ENCODE data around the gene P2RY13.
A peak's percentile ranks its signal among the peaks of the same experiment; 100 is the strongest.

The P2RY13 gene

DNA sequence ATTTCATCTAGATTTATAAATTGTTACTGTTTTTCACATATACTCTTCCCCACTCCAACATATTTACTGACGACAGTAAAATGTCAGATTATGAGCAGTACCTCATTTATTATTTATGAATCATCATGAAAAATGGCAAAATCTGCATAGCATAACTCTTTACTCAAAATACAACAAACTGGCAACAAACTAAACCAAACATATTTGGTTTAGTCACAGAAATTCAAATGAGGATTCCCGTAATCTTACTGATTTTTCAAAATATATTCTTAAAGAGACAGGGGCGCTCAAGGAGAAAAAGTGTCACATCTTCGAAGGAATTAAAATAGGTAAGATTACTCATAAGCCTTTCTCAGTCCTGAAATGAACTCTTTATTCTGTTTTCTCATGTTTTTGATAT is 9.7 kb downstream of the P2RY13 start:
- no peak for DNase-seq

DNA sequence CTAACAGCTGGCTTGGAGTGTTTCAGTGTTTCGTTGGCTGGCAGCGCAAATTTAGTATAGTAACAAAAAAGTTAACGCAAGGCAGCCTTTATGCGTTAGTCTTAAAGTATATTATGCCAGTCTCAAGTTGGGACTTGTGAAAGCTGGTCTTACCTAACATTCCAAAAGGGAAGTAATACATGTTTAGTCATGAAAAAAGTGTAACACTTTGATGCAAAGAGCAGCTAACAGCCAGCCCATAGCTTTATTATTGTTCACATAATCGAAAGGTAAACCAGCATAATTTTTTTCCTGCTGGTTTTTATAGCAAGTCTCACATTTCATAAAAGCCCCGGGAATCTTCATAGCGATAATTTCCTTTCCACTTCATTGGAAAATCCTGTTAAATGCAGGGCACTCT is 10.4 kb downstream of the P2RY13 start:
- DNase-seq, result no peak

DNA sequence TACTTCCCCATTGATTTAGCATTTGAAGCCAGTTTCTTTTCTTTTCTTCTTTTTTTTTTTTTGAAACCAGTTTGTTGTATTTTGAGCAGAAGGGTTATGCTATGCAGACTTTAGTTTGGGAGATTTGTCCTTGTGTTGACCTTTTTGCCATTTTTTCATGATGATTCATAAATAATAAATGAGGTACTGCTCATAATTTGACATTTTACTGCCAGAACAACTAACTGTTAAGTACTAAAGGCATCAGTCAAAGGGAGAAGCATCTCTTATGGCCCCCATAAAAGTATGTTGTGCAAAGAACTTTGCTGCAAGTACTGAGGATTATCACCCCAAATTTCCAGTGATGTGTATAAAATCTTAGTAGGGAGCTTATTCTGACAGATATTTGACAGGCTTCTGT is 11.0 kb downstream of the P2RY13 start:
- DNase-seq, result peak; percentile 21

DNA sequence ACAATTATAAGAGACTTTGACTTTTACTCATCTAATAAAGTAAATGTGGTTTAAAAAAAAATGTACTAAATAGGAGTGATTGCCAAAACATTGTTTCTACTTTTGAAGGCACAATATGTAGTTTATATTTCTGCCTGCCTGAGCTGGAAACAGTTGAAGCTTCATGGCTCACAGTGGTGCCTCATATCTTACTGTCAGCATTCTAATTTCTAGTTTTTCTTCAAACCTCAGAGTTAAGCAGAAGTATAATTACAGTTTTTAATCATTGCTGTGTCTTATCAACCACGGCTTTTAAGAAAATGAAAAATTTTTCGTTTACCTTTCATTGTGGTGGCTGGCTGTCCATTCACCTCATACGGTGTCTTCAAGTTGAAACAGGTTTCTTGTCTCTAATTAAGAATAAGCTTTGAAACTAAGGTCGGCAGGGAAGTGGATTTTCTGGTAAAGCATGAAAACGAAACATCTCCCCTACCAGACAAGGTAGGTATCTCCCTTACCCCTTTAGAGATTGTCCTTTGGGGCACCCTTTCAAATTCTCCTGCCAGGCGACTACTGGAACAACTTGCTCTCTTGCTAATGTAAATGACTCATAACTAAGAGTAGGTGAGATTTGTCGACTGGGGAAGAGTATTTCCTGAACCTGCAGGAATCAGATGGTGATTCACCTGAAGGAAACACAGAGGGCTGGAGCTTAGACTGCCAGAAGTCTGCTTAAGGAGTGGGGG is 12.9 kb downstream of the P2RY13 start, which contains the start of gene GPR87:
TSS of gene GPR87 (minus strand) at position 554 of the 725 bp plus-strand sequence. CDS start 16,720 bp downstream, outside the sequence.
- DNase-seq, result peak; percentile 82

DNA sequence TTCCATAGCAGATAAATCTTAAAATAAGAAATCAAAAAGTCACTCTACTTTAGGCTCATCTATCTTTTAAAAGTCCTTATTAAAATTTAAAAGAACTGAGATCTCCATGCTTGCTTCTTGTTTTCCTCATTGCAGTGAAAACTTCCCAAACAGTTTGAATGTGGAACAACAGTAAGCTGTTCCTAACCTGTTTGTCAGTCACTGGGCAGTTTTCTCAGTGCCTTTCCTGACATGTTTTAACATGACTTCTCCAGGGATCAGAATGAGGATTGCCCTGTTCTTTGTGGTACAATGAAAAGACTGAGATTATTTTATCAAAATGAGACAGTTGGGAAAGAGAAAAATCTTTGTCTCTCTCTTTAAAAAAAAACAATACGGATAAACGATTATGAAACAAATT is 13.5 kb downstream of the P2RY13 start:
- DNase-seq, result no peak

DNA sequence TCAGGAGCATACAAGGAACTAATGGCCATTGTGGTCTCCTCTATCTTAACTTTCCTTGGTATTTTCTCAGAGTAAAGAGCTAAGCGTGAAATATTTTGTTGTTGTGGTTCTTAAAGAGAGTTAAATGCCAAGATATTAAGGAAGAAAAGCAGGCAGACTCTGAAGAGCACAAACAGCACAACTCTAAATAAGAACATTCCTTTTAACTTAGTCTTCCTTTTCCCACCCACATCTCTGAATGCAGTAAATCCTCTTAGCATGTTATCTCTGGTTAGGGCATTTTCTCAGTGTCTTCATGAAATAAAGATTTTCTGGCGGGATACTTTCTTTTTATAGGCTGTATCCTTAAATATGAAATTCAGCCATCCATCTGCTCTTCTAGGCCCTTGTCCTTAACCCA is 14.2 kb downstream of the P2RY13 start:
- peak; percentile 60 for DNase-seq

DNA sequence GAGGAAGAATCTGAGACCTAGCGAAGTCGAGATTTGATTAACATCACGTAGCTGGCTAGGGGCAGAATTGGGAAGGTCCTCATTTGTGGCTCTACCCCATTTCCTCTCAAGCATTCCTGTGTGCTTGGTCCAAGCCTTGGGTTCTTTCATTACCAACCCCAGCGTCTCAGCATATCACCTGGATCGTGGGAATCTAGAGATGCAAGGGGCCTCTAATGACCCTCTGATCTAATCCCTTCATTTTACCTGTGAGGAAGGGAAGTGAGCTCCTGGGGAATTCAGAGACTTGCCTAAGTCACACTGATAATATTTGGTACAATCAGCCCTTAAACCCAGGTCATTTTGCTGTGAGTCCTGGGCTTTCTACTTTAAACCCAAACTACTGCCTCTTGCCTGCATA is 14.8 kb downstream of the P2RY13 start:
- DNase-seq, result no peak

DNA sequence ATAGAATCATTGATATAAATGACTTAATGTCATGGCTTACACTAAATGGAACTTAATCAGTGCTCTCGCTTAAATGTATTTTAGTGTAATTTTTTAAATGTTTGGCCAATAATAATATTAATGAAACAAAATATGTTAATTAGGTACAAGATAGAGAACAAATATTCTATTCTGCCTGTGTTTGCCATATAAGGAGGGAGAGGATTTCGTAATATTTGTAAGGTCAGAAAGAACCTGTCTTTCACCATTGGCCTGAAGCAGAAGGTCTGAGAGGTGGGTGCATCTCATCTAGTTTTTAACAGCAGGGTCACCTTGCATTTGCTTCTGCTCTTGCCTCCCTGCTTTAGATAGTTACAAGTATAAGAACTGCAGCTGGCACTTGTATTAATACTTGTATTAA is 15.2 kb downstream of the P2RY13 start:
- DNase-seq, result no peak

DNA sequence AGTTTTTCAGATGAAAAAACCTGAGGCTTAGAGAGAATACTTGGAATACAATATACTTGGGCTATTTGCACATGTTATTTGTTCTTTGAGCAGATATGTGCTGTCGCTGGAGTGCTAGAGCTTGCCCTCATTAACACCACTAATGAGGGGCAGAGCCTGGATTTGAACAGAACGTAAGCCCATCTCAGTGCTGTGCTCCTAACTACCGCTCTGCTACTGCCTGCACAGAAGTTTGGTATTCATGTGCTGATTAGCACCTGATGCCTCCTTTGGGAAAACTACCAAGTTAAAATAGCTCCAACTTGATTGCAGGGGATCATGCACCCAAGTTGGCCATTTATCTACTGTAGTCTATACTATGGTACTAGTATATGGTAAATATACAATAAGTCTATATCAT is 16.4 kb downstream of the P2RY13 start:
- DNase-seq, result no peak

DNA sequence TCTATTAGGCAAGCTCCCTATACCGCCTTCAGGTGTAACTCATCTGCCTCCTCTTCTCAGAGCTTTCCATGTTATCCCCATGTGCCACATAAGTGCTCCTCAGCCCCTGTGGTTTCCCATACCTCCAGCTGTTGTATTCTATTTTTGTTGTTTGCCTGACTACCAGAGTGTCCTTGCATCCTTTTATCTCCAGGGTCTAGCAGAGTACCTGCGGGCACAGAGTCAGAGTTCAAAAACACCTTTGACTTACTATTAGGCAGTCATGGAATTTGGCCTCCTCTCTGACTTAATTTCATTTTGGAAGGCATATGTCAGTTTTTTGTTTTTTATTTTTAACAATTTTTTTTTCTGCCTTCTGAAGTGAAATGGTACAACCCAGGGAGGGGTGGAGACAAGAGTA is 19.8 kb downstream of the P2RY13 start:
- no peak for DNase-seq

DNA sequence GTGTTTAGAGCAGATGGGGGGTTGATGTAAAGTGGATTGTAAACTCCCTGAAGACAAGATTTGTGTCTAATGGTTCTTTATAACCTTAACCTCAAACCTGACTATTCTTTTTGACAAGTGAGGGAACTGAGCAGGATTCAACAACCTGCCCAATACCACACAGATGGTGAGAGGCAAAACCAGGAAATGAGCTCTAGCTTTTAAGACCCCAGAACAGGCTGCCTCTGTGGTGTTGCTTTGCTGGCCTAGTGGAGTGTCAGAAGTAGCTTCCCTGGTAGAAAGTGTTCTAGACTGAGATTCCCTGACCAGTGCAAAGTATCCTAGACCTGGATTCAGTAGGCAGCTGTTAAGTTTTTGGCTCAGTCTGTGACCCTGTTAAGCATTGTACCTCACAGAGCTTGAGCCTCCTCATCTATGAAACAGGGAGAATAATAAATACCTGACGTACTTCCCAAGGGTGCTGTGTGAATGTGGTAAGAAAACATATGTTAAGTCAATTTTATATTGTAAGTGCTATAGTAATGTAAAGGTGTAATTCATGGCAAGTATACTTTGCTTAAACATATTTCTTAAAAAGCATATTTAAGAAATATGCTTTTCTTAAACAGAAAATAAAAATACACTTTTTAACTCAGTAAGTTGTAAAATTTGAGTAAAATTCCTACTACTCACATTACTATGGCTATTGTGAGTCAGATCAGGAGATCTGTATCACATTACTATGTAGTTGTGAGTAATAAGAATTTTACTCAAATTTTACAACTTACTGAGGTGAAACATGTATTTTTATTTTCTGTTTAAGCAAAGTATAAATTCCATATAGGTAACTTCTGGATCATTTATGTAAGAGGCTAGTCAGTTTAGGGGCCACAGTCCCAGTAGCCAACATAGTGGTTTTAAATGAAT is 21.5 kb downstream of the P2RY13 start:
- DNase-seq, result no peak

DNA sequence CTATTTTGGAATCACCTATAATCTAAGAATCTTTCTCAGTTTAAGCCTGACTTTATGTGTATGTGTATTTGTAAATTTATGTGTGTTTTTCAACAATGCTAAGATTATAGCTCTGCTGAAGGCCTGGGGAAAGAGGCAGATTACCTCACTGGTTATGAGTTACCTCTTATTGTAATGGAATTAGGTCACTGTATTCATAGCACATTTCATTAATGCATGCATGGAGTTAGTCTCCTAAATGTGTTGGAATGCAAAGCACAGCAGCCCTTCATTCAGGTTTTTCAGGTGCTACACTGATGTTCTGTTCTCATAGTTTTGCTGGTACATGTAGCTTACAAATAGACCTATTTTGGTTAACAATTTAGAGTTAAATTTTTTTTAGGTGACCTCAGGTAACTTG is 22.2 kb downstream of the P2RY13 start:
- DNase-seq, result no peak

DNA sequence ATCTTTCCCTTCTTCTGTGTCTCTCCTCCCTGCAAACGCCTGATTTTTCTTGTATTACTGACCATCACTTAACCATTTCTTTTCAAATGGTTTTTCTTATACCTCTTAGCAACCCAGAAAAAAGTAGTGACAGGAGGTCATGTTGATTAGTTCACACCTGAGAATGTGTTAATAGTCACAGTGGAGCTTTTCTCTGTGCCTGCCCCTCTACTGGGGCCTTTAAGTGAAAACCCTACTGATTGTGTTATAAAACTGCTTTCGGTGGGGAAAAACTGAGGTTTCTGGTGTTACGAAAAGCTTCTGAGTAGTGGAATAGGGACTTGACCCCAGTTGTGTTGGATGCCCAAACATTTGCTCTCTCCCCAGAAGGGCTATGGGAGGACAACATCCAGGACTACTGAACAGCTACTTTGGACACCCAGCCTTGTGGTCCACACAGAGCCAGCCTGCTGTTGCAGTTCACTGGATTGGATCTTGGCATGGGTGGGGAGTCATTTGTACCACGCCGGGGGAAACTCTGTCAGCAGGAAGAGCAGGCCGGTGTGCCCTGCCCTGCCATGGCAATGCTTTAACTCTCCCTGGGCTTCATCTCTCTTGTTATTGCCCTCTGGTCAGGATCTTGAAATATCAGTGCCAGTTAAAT is 23.1 kb downstream of the P2RY13 start:
- no peak for DNase-seq

DNA sequence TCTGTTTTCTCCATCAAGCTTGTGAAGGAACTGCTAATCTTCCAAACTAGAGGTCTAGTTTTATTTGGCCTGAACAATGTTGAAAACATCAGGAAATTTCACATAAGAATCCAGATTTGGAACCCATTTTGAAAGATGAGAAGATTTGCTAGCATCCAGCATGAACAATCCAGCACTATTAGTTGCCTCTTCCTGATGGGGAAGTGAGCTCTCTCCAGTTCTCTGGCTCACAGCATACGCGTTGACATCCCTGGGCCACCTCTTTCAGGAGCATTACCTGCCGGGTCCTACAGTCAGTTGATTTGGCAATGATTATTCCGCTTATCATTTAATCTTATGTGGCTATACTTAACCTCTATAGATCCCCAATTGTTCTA is 23.6 kb downstream of the P2RY13 start:
- no peak for DNase-seq

DNA sequence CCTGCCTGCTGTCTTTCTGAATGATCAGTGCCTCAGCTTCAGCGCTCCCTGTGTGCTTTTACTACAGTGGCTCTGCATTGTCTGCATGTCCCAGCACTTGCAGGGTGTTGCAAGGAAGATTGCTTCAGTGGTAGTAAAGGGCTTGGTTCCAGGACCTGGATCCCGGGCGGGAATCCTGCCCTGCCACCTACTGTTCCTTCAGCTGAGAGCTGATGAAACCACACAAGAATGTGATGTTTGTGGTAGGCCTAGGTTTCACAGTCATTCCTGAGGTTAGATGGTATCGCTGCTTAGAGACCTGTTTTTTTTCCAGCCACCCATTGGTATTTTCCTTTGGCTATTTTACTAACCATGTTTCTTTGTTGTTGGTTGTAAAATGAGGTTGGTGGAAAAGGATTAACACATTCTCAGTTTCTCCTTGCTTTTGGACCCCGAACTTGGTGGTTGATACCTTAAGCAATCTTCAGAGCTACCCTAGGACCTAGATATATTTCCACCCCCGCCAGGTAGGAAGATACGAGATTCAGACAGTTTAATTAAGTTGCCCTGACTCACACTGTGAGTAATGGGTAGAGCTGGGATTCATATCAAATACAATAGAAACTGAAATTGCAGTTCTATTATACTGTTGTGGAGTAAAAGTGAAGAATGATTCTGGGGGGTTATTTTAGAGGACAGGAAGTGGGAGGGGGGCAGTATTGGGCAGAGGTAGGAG is 24.1 kb downstream of the P2RY13 start:
- DNase-seq, result peak; percentile 97

DNA sequence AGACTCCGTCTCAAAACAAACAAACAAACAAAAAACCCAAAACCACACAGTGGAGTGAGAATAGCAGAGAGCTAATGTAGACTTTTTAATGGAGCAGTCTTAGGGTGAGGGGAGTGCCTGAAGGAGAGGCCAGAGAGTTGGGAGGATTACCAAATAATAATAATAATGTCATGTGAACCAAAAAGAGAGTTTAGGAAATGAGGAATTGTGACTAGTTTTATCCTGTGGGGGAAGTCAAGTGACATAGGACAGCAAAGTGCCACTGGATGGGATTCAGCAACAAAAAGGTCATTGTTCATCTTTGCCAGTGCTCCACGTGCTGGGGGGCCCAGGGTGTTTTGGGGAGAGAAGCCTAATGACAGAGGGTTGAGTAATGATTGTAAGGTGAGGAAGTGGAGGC is 25.6 kb downstream of the P2RY13 start:
- no peak for DNase-seq

DNA sequence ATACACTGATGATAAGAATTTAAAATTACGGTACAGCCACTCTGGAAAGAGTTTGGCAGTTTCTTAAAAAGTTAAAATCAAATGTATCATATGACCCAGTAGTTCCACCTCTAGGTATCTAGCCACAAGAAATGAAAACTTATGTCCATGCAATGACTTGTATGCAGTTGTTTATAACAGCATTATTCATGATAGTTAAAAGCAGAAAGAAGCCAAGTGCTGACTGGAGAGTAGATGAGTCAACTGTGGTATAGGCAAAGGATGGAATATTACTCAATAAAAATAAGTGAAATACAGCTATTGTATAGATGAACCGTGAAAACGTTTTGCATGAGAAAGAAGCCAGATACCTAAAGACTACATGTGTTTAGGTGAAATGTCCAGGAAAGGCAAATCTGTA is 27.6 kb downstream of the P2RY13 start:
- DNase-seq, result peak; percentile 65

DNA sequence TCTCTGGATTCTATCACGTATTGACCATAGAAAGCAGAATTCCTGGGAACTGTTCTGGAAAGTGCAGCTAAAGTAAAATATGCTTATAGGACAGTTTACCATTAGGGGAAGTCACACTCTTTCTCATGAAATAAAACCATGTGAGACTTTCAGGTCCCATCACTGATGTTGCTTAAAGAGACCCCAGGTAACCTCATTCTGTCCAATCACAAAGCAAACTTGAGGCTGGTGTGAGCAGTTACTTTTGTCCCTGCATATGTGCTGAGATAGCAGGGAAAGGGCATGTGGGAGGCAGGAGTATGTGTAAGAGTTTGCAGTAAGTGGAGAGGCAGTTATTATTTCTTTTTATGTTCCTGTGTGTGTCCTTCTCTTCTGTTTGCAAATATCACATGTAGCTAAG is 28.8 kb downstream of the P2RY13 start:
- DNase-seq, result no peak

DNA sequence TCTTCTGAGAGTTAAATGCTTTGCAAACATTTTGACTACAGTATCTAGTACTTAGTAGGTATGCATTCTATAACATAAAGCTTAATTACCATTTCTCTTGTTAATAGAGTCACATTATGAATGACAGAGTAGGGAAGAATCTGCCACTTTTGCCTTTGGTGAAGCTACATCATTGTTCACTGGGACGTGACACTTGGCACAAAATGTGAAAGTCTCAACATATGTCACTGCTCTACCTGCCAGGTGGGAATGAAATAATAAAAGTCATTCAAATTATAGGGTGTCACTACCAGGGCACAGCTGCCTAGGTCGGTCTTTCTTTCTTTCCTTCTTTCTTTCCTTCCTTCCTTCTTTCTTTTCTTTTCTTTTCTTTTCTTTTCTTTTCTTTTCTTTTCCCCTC is 30.3 kb downstream of the P2RY13 start:
- DNase-seq, result no peak

DNA sequence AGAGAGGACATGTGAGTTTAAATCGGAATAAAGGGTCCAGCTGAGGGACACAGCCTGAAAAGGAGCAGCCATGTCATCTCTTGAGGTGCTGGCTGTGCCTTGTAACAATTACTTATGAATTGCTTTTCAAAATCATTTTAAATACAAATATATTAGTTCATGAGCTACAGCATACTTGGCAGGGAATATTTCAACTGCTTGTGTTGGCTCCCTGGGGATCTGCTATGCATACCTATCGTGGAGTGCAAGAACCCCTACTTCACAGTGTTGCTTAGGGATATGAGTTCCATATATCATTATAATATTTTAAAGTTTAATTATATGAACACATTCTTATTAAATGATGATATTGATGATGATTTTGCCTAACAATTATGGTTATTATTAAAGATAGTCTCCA is 31.9 kb downstream of the P2RY13 start:
- no peak for DNase-seq

DNA sequence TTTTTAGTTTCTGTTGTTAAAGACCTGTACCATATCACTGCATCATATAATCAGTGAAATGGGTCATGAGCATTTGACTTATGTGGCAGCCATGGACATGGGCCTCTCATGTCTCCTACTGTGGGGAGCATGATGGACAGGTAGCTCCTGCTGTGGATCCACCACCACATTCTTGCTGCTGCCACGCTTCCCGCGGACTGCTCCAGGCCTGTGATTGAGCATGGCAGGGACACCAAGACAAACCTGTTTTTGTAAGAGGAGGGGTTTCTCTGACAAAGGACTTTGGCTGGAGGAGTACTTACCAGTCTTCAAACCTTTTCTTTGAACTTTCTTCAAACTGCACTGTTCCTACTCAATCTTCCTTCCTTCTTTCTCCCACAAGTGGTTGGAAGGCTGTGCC is 33.1 kb downstream of the P2RY13 start:
- no peak for DNase-seq

DNA sequence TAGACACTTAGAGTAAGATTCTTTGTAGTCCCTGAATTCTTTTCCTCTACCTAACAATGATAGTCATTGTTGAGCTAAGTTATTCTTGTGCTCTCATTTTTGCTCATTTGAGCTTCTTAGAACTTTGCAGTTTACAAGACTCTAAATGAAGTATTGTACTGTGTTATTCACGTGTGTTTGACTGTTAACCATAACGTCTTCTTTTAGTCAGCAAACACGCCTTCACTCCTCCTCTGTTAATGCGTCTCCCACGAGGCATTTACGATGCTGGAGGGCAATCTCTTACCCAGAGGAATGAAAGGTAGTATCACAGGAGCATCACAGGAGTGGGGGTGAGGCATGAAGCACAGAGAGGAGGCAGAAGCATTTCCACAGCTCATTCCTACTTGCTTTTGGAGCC is 36.2 kb downstream of the P2RY13 start:
- DNase-seq, result no peak

DNA sequence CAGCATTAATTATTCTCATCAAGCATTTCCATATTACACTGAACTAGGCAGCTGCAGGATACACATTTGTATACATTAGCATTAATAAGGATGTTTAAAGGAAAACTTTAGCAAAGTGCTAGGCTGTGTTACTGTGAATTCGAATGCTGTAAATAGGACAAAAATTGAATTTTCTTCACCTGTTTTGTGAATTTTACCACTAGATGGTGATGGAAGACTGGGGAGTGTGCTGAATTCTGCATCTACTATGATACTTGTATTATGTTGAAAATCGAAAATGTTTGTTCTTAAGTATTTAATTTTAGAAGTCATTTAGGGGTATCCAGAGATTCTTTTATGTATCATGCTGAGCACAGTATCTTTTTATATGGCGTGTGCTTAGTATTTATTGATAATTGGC is 38.7 kb downstream of the P2RY13 start:
- no peak for DNase-seq
